Activated CD4-positive, alpha-beta T cell treated with anti-CD3 and anti-CD28 coated beads, Interleukin-2, Interleukin-4, amounts not matched to agents 100 ng/mL and 50 ng/mL, durations not matched to agents 16 hours and 8 hours (primary cell): ENCODE measurements around the gene F11R.
"Not testable (repeated sequence)": the region's sequence is repeated elsewhere in the genome, so short reads cannot be mapped to it uniquely, and the experiment has no call there.

Experiments used
- DNase-seq: peaks from one replicate; pipeline ENCODE4 v3.0.0-alpha.2; 2020; ENCODE audit warnings: low spot score

The F11R gene

DNA sequence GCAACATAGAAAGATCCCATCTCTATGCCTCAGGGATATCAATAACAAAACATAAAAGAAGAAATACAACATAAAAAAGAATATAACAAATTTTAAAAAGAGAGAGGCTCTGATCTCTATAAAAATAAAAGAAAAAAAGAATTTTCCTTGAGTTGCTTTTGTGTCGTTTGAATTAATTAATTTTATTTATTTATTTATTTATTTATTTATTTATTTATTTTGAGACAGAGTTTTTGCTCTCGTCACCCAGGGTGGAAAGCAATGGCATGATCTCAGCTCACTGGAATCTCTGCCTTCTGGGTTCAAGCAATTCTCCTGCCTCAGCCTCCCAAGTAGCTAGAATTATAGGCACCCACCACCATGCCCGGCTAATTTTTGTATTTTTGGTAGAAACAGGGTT is 8.5 kb downstream of the F11R start:
- DNase-seq: no peak

DNA sequence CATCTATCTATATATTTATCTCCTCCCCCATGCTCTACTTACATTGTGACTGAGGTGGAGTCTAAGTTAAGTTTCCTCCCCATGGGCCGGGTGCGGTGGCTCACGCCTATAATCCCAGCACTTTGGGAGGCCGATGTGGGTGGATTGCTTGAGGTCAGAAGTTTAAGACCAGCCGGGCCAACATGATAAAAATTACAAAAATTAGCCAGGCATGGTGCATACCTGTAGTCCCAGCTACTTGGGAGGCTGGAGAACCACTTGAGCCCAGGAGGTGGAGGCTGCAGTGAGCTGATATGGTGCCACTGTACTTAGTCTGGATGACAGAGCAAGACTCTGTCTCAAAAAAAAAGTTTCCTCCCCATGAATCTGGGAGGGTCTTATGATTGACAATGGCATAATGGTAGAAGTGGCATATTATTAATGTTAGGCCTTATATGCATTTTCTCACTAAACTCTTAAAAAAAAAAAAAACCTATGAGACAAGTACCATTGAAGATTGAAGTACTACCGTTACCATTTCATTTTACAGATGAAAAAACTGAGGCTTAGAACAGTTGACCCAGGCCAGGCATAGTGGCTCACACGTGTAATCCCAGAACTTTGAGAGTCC is 11.2 kb downstream of the F11R start:
- no peak for DNase-seq

DNA sequence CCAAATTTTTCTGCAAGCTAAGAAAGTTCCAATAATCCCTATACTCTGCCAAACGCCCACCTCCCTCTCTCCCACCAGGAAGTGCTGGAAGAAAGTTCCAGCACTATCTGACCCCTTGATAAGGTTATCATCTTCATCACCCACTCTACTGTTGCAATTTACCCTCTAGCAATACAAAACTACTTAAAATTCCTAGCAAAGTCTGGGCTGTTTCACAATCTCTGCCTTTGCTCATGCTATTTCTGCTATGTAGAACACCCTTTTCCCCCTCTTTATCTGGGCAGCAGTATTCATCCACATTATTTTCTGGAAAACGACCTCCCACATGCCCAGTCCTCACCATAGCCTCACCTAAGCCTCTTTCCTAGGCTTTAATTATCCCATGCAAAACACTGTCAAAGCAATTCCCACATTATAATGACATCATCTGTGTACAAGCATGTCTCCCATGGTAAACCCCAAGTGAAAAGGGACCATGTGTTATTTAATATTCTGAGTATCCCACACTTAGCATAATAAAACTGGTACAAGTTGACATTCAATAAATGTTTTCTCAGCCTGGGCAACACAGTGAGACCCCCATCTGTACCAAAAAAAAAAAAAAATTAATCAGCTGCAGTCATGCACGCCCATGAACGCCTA is 12.0 kb downstream of the F11R start:
- no peak for DNase-seq

DNA sequence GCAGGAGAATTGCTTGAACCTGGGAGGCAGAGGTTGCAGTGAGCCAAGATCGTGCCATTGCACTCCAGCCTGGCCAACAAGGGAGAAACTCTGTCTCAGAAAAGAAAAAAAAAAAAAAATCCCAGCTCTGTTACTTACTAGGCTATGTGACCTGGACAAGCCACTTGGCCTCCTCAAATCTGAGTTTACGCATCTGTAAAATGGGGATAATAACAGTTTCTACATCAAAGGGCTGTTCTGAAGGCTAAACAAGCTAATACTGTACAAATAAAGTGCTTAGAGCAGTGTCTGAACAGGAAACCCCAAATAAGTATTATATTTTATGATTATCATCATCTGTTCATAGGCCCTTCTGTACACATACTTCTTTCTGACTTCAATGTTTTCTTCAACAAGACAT is 13.6 kb downstream of the F11R start:
- no peak for DNase-seq

DNA sequence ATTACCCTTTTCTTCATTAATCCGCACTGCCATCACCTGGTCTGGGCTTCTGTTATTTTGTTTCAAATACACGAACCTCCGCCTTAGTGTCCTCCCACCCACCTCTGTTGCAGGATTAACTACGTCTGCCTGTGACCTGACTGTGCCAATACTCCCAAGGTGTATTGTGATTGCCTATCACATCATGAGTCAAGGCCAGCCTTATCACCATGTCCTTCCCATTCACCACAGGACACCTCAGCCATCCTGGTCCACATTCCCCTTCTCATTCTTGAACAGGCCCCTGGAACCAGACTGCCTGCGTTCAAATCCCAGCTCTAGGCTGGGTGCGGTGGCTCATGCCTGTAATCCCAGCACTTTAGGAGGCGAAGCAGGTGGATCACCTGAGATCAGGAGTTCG is 14.4 kb downstream of the F11R start:
- DNase-seq: no peak

DNA sequence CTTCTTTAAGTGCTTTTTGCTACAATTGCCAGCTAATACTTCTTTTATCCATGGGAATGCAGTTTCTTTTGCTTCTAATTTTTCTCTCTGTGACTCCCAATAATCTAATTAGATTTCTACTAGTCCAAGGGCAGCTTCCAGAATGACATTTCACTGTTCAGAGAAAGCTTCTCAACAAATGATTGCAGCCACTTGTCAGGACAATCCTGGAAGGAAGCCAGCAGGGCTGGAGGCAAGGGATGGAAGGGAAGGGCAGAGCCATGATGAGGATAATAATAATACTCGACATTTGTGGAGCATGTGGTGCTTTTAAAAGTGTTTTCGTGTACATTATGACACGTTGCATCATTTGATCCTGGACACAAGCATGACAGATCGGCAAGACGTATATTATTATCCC is 19.4 kb downstream of the F11R start:
- no peak for DNase-seq

DNA sequence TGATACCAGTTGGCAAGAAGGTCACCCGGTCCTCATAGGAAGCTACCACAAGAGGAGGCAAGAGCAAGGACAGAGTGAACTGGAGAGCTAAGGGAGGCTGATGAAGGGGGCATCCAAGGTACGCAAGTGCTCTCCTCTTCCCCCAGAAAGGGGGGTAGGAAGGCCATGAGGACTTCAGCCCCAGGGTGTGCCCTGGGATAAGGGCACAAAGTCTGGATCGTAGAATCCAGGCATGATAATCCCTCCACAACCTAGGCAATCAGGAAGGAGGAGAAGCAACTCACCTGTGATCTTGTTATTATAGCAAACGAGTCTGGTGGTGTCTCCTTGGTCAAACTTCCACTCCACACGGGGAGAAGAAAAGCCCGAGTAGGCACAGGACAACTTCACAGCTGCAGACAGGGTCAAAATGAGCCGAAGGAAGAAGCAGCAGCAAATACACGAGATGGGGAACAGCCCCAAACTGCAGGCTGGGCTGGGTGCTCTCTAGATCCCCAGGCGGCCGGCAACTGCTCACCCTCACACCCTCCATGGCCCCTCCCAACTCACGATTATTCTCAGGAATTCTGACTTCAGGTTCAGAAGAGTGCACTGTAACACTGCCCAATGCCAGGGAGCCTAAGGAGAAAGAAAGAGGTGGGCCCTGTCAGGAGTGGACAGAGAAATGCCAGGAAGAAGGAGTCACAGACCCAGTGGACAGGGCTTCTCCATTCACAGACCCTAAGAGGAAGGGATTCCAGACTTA is 20.0 kb downstream of the F11R start:
- no peak for DNase-seq

DNA sequence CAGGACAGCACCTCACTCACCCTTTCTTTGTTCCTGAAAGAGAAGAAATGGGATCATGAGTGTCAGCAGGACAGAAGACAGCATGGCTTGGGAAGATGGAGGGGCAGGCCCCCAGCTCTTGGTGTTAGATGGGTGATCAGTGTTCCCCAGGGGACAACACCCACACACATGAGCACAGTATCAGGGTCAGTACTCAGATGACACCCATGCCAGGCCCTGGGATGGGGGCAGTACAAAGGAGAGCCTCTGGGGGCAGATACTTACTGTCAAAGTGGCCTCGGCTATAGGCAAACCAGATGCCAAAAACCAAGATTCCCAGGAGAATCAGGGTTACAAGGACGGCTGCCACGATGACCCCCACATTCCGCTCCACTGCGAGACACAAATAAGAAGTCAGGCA is 21.6 kb downstream of the F11R start:
- no peak for DNase-seq

DNA sequence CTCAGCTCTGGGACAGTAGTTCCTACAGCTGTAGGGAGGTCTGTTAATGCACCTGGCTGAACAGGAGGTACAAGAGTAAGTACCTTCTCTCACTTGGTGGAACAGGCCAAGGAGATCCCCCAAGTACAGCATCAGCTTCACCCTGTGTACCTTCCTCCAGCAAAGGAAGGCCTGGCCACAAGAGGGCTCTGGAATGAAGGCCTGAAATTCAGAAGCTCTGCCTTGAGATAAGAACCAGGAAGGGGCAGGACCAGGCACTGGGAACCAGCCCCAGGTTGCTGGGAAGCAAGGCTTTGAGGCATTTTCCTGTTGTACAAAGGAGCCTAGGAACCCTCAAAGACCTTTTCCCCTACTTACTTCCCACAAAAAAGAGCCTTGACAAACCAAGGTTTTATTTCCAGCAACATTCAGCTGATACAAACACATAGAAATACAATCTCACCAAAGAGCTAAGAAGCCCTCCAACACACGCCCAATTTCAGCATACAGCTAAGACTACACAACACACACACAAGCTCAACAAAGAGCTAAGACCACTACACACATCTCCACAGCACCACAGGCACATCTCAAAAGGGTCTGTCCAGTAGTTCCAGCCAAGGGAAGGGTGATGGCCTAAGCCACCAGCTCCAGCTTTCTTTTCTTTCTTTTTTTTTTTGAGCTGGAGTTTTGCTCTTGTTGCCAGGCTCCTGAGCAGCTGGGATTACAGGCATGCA is 23.5 kb downstream of the F11R start:
- DNase-seq: peak; percentile 31

DNA sequence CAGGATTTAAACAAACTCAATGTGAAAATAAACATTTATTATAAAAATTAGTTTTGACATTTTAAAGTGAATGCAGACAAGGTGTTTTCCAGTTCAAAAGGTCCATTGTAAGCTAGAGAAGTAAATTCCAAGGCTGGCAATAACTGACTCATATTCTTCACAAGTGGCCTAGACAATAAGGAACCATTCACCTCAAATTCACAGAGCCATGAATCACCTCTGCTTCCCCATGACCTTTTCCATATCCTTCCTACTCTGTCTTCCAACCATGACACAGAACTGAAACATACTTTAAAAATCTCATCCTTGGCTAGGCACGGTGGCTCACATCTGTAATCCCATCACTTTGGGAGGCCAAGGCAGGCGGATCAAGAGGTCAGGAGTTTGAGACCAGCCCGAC is 24.8 kb downstream of the F11R start:
- no peak for DNase-seq

DNA sequence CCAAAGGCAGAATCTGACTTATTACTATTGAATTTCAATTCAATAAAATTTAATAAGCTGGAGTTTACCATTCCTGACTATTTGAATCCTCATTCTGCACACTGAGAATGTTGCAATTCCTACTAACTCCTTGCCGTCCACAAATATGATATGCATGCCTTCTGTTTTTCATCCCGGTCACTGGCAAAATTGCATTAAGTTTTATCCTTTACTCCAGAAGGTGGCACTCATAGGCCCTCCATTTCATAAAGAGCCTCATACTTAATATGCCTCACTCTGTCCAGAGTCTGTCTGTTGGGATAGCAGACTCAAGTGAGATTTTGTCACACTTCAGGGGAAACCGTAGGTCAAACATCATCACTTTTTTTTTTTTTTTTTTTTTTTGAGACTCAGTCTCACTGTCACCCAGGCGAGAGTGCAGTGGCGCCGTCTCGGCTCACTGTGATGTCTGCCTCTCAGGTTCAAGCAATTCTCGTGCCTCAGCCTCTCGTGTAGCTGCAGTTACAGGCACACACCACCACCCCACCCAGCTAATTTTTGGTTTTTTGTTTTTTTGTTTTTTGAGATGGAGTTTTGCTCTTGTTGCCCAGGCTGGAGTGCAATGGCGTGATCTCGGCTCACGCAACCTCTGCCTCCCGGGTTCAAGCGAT is 27.3 kb downstream of the F11R start:
- no peak for DNase-seq

DNA sequence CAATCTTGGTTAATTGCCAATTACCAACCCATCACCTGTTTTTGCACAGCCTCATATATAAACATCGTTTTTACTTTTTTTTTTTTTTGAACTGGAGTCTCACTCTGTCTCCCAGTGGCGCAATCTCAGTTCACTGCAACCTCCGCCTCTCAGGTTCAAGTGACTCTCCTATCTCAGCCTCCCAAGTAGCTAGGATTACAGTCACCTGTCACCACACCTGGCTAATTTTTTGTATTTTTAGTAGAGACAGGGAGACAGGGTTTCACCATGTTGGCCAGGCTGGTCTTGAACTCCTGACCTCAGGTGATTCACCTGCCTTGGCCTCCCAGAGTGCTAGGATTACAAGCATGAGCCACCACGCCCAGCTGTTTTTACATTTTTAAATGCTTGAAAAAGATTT is 28.9 kb downstream of the F11R start:
- DNase-seq: not testable (repeated sequence)

DNA sequence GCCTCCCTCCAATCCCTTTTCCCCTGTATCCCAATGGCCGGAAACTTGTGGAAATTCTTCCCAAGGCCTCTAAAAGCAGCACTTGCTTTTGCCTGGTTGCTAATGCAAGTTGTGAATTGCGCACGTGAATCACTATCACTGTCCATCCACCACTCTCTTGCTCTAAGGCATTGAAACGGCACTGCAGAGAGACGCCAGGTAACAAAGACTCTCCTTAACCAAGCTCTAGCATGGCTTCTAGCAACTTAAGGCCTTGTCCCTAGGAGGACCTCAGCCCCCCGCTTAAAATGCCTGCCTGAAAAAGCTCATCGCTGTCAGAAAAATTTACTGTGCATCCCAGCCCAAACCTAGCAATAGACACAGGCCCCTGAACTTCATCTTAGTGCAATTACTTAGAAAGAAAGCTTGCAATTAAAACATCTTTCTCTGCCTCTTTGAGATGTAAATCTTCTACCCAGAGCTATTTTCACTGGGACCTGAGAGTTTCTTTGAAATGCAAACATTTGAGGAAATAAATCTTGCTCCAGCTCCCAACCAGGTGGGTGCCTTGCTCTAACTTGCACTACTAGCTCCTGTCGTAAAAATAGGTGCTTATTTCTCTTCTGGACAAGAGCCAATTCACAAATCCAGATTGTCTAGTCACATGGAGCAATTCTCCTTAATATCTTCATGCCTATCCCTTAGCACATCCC is 33.4 kb downstream of the F11R start:
- no peak for DNase-seq

DNA sequence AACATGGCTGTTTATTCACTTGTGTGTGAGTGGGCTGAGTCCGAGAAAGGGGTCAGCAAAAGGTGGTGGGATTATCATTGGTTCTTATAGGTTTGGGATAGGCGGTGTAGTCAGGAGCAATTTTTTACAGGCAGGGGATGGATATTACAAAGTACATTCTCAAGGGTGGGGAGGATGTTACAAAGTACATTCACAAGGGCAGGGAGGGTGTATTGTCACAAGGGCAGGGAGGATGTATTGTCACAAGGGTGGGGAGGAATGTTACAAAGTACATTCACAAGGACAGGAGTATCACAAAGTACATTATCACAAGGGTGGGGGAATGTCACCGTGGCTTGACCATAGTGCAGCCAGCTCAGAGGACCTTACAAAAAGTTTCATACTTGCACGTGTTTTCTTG is 35.2 kb downstream of the F11R start:
- DNase-seq: no peak

DNA sequence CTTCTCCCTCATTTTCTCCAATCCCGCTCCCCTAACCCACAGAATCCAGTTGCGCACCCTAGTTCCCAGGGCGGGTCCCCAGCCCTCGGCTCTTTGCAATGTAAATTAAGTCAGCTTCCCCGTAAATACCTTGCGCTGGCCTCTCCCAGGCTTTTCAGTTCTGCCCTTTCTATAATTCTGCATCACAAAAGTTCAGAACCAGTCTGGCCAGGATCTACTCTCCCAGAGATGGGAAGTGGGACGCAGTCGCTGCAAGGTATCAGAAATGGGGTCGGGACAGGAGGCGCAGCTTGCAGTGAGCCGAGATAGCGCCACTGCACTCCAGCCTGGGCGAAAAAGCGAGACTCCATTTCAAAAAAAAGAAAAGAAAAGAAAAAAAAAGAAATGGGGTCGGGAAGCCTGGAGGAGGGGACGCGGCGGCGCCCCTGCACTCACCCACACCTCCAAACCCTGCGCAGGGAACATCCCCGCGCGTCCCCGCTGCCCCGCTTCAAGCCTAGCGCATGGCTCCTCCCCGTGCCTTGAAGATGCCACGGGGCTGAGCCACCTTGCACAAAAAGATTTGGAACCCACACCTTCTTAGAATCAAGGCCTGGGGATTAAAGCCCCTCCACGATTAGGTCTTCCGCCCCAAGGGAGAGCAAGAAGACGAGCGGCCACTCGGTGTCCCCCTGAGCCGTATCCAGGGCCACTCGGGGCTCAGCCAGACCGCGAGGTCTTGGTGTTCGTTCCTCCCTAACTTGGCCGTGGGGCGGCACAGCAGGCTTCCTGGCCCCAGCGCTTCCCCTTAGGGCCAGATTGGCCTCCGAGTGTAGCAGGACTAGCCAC is 39.2 kb downstream of the F11R start:
- DNase-seq: no peak

DNA sequence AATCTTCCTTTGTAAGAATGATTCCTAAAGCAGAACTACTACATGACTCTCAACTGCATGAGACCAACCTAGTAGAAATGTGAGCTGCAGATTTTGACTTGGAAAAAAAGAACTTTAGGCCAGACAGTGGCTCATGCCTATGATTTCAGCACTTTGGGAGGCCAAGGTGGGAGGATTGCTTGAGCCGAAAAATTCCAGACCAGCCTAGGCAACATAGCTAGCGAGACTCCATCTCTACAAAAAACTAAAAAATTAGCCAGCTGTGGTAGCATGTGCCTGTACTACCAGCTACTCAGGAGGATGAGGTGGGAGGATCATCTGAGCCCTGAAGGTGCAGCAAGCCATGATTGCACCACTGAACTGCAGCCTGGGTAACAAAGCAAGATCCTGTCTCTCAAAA is 41.7 kb downstream of the F11R start:
- DNase-seq: no peak

DNA sequence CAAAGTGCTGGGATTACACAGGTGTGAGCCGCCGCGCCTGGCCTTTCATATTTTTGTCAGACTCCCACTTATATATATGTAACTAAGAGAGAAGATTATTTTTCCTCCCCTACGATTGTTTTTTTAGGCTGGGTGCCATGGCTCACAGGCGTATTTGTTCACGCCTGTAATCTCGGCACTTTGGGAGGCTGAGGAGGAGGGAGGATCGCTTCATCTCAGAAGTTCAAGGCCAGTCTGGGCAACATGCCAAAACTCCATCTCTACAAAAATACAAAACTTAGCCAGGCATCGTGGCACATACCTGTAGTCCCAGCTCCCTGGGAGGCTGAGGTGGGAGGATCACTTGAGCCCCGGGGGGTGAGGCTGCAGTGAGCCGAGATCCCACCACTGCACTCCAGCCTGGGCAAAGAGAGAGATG is 42.4 kb downstream of the F11R start:
- no peak for DNase-seq

DNA sequence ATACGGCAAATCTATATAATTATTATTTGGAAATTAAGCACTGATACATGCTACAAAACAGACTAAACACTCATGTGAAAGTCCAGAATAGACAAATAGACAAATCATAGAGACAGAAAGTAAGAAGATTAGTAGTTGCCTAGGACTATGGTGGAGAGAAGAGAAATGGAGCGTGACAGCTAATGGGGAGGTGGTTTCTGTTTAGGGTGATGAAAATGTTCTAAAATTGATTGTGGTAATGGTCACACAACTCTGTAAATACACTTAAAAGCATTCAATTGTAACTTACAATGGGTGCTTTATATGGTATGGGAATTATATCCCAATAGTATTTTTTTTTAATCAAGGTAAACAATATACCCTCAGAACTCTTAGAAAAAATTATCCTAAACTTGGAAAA is 45.9 kb downstream of the F11R start:
- no peak for DNase-seq

DNA sequence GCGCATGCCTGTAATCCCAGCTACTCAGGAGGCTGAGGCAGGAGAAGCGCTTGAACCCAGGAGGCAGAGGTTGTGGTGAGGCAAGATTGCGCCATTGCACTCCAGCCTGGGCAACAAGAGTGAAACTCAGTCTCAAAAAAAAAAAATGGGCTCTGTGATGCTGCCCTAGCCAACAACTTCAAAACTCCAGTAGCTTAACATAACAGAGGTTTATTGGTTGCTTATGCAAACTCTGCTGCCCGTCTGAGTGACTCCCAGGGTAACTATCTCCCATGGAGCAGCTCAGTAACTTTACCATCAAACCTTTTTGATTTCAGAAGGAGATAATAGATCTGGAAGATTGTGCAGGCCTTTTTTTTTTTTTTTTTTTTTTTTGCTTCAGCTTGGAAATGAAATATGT is 47.5 kb downstream of the F11R start:
- no peak for DNase-seq

DNA sequence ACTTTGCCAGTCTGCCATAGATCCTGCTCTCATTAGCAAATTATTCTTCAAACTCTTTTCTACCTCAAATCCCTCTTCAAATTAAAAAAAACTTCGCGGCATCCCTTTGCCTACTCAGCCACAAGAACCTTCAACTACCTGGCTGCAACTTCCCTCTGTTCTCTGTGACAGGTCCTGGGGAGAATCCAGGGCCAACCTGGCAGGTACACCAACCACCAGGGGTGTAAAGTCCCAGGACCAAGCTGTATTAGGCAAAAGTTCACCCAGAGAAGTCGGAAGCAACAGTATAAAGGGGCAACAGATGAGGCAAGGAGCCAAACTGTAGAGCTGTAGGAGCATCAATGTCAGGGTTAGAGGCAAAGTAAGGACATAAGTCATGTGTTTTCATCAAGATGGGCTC is 48.0 kb downstream of the F11R start:
- no peak for DNase-seq

DNA sequence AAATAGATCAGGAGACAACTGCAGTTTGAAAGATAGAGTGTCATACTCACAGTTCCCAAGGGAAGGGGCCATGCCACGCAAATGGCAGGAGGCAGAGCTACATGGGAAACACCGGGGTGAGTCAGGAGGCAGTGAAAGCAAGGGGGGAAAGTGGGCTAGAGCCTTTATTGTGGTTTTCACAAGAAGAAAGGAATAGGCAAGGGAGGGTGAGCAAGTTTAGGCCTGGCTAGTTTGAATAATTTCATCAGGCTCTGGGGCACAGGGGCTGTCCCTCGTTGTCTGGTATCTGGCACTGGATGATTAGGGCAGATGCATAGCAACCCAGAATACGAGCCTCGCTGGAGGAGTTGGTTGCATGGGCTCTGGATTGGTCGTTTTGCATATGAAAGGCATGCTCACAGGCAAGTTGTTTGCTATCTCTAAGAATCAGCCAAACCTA is 49.3 kb downstream of the F11R start:
- DNase-seq: no peak
